Neural crest cell (in vitro differentiated cells): ENCODE measurements around the gene MSH5. TPM values are rescaled to one million over a fixed set of nuclear protein-coding genes. Genes with fewer than 3 reads are reported as not detected.

ENCODE experiments used
- DNase-seq: peaks from one replicate; pipeline ENCODE4 v3.0.0; 2021; ENCODE audit warnings: low read depth, mixed read lengths, low spot score
- H3K27ac Mint-ChIP-seq: one replicate; pipeline ENCODE4 v1.8.0; 2021; ENCODE audit warnings: mild to moderate bottlenecking, mixed read lengths; ENCODE audit not compliant: unreplicated experiment
- H3K27me3 Mint-ChIP-seq: 2 replicates; pipeline ENCODE4 v1.8.0; 2021; ENCODE audit warnings: low read depth, mild to moderate bottlenecking, mixed read lengths
- H3K36me3 Mint-ChIP-seq: 2 replicates; pipeline ENCODE4 v1.8.0; 2021; ENCODE audit warnings: low read depth, mild to moderate bottlenecking, mixed read lengths
- H3K4me1 Mint-ChIP-seq: 2 replicates; pipeline ENCODE4 v1.8.0; 2021; ENCODE audit warnings: mixed read lengths
- H3K4me3 Mint-ChIP-seq: one replicate; pipeline ENCODE4 v1.8.0; 2021; ENCODE audit warnings: mild to moderate bottlenecking, mixed read lengths
- H3K9me3 Mint-ChIP-seq: 2 replicates; pipeline ENCODE4 v1.8.0; 2021; ENCODE audit warnings: mixed read lengths
- total RNA-seq: library from RNA; stranded (reverse); gene quantifications from 2 replicates; pipeline ENCODE4 v1.2.1, GENCODE V29; 2021
- TF ChIP-seq, protein P1 (sequence below): fragments of 200-600 bp; sonication (generic); conservative IDR thresholded peaks from 2 replicates; pipeline ENCODE4 v1.5.0; 2021; ENCODE audit warnings: antibody characterized with exemption, mild to moderate bottlenecking

The MSH5 gene
- total RNA-seq, 1 donor from 2014 or later: 79.5 TPM

DNA sequence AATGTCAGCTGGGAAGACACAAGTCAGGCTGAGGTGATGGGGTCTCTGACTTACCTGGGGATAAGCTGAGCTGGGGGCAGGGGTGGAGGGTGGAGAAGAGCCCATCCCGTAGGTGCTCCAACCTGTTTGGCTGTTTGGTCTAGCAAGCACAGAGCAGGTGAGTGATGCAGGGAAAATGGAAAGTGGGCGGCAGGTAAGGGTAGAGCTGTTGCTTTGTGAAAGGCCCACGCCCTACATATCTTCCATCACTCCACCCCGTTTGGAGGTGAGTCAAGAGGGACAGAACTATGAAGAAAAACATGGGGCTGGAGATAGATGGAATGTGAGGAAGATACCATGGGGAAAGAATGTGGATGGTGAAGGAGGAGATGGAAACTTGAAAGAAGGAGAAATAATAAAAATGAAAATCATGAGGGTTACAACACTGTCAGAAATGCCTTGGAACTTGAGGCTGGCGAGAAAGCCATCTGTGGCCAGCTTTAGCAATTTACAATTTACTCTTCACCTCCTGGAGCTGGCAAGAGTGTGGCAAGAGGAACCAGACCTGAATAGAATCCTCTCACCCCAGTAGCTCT, 19.5 kb upstream of the MSH5 start:
- no peak overlapping the region for H3K4me3 Mint-ChIP-seq

DNA sequence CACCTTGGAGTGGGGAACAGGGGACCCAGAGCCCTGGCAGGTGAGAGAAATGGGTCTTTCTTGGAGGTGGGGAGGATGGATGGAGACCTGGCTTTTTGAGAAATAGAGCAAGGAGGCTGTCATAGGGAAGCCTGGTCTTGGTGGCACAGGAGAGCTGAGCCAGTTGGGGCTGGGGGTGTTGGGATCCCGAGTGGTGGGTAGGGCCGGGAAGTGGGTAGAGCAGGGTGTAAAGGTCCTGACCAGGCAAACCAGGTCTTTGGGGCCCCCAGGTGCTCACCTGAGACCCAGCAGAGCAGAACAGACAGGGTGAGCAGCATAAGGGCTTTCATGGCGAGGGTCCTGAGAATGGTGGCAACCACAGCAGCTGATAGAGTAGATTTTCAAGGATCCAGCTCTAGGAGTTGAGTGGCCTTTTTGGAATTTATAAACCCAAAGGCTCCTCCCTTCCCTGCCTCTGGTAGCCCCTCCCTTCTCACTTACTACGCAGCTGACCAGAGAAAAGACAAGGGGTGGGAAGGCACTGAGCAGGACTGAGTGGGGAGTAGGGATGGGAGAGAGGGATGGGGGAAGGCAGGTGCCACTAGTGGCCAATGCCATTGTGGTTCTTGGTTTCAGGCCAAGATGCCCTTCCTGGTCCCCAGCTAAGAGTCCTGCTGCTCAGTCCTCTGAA, 18.3 kb upstream of the MSH5 start, which contains the start of gene LY6G6C:
Gene LY6G6C (minus strand): TSS at position 396 of the 670 bp plus-strand sequence. CDS start 67 bp downstream, at position 329.
- TF ChIP-seq, protein P1, sequence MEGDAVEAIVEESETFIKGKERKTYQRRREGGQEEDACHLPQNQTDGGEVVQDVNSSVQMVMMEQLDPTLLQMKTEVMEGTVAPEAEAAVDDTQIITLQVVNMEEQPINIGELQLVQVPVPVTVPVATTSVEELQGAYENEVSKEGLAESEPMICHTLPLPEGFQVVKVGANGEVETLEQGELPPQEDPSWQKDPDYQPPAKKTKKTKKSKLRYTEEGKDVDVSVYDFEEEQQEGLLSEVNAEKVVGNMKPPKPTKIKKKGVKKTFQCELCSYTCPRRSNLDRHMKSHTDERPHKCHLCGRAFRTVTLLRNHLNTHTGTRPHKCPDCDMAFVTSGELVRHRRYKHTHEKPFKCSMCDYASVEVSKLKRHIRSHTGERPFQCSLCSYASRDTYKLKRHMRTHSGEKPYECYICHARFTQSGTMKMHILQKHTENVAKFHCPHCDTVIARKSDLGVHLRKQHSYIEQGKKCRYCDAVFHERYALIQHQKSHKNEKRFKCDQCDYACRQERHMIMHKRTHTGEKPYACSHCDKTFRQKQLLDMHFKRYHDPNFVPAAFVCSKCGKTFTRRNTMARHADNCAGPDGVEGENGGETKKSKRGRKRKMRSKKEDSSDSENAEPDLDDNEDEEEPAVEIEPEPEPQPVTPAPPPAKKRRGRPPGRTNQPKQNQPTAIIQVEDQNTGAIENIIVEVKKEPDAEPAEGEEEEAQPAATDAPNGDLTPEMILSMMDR: no peak
- Mint-ChIP-seq H3K36me3 (peaks cover 18% of the 10 kb centered on the region), H3K9me3 (no peaks in the 10 kb centered on the region), H3K4me3 (peak within 1 kb of the TSS; percentile 59), H3K27me3 (peaks cover 3% of the 10 kb centered on the region), H3K4me1 (peaks cover 4% of the 10 kb centered on the region), H3K27ac (no peak within 1 kb of the TSS)
- no peak for DNase-seq

More for the DNA sequence above, 19.5 kb upstream of the MSH5 start:
- no peaks in the 10 kb centered on the region for H3K9me3 Mint-ChIP-seq
- H3K27me3 Mint-ChIP-seq: peaks cover 3% of the 10 kb centered on the region
- no peaks in the 10 kb centered on the region for H3K4me1 Mint-ChIP-seq
- no peak overlapping the region for H3K27ac Mint-ChIP-seq
- TF ChIP-seq, protein P1: no peak
- peaks cover 7% of the 10 kb centered on the region for H3K36me3 Mint-ChIP-seq
- DNase-seq: no peak

DNA sequence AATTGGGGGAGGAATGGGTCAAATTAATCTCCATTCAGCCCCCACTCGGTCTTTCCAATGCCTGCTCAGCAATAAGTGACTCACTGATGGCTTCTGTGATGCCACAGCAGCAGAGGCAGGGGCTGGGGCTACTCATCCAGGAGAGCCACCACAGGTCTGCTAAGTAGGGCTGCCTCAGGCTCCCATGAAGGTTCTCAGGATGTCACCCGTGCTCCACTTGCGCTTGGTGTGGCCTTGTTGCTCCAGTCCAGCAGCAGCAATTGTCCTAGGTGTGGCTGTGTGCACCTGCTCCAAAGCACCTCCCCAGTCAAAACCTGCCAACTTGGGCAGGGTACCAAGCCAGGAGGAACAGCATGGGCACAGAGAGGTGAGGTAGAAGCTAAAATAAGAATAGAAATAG, 17.6 kb upstream of the MSH5 start:
- Mint-ChIP-seq H3K4me1 (peaks cover 8% of the 10 kb centered on the region), H3K27me3 (peaks cover 3% of the 10 kb centered on the region), H3K9me3 (no peaks in the 10 kb centered on the region), H3K4me3 (peak overlapping the region; percentile 59), H3K27ac (no peak overlapping the region), H3K36me3 (peaks cover 22% of the 10 kb centered on the region)
- TF ChIP-seq, protein P1: no peak
- no peak for DNase-seq

DNA sequence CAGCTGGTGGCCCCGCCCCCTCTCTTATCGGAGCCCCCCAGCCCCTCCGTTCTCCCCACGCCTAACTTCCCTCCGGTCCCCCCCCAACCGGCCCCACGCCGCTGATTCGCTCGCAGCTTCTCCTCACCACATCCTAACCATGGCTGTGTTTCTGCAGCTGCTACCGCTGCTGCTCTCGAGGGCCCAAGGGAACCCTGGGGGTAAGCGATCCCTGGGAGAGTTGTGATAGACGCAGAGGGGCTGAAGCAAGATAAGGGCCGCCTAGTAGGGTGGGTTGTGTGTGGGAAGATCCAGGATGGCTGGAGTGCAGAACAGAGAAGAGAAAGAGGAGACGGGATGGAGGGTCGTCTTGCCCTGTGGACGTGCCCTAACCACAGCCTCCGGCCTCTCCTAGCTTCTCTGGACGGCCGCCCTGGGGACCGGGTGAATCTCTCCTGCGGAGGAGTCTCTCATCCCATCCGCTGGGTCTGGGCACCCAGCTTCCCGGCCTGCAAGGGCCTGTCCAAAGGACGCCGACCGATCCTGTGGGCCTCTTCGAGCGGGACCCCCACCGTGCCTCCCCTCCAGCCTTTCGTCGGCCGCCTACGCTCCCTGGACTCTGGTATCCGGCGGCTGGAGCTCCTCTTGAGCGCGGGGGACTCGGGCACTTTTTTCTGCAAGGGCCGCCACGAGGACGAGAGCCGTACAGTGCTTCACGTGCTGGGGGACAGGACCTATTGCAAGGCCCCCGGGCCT, 16.4 kb upstream of the MSH5 start, which contains the start of gene MPIG6B:
Gene MPIG6B (plus strand): TSS at position 129 of the 735 bp plus-strand sequence. CDS start 11 bp downstream, at position 140.
- peaks cover 9% of the 10 kb centered on the region for H3K4me1 Mint-ChIP-seq

More for the DNA sequence above, 16.4 kb upstream of the MSH5 start, which contains the start of gene MPIG6B:
- Mint-ChIP-seq H3K36me3 (peaks cover 28% of the 10 kb centered on the region), H3K9me3 (no peaks in the 10 kb centered on the region), H3K27me3 (peaks cover 3% of the 10 kb centered on the region), H3K27ac (no peak within 1 kb of the TSS), H3K4me3 (peak within 1 kb of the TSS; percentile 59)
- DNase-seq: no peak
- TF ChIP-seq, protein P1: no peak
